Peyer's patch (tissue), 4 donors: ENCODE results near the gene KCTD11. TPM values are rescaled to one million over a fixed set of nuclear protein-coding genes. Genes with fewer than 3 reads are reported as not detected.

Source experiments
- DNase-seq, 3 donors: peaks; one replicate each; pipeline ENCODE4 v3.0.0-alpha.2; 2017 to 2019
- H3K27ac ChIP-seq, 4 donors: fragments of 200-600 bp; sonication (generic); one replicate each; pipeline ENCODE4 v1.5.1; 2016 to 2019
- H3K27me3 ChIP-seq, 2 donors: fragments of 200-600 bp; sonication (generic); one replicate each; pipeline ENCODE4 v1.5.1; 2019
- H3K36me3 ChIP-seq, 3 donors: fragments of 200-600 bp; sonication (generic); one replicate each; pipeline ENCODE4 v1.5.1; 2016 to 2019
- H3K4me1 ChIP-seq, 4 donors: fragments of 200-600 bp; sonication (generic); one replicate each; pipeline ENCODE4 v1.5.1; 2016 to 2019
- H3K4me3 ChIP-seq, 4 donors: fragments of 200-600 bp; sonication (generic); 1 replicate in 3 of 4; 2 replicates in 1 of 4; pipeline ENCODE4 v1.5.1; 2016 to 2019; ENCODE audit warnings: mild to moderate bottlenecking in 1 of 4
- H3K9me3 ChIP-seq, 4 donors: fragments of 200-600 bp; sonication (generic); one replicate each; pipeline ENCODE4 v1.5.1; 2016 to 2019; ENCODE audit warnings: mild to moderate bottlenecking in 1 of 4
- POLR2A ChIP-seq, 2 donors: fragments of 450-650 bp; IDR thresholded peaks; one replicate each; pipeline ENCODE4 v1.5.1; 2017; ENCODE audit warnings: antibody characterized with exemption in 2 of 2, mild to moderate bottlenecking in 2 of 2, moderate library complexity in 2 of 2
- total RNA-seq, 4 donors: library from RNA; depleted of rRNA; stranded (reverse); fragments of >200 nt; gene quantifications; one replicate each; pipeline ENCODE4 v1.1.0, GENCODE V29; 2016
- TF ChIP-seq, protein P1 (sequence below), 6 experiments: fragments of 450-650 bp in 4 of 6; fragments of 200-600 bp in 2 of 6; sonication (generic) in 1 of 6; IDR thresholded peaks; one replicate each; pipeline ENCODE4 v1.5.1; 2017 to 2019; ENCODE audit warnings: antibody characterized with exemption in 6 of 6, mild to moderate bottlenecking in 3 of 6, moderate library complexity in 1 of 6

KCTD11 gene
- total RNA-seq, 4 donors from 2014 or later = 2.5 to 8.9 (median 7.1) TPM

- no peak overlapping the region for H3K27ac ChIP-seq
Measured at GRCh38 chr17:7325031-7325528, 26.9 kb upstream of the KCTD11 start.

GRCh38 chr17:7326186-7326585 is 25.8 kb upstream of the KCTD11 start:
- Histone ChIP-seq H3K9me3 (no peaks in the 10 kb centered on the region), H3K4me1 (peaks cover 0 to 18% (median 9%) of the 10 kb centered on the region in 4 donors), H3K27me3 (no peaks in the 10 kb centered on the region), H3K4me3 (no peak overlapping the region), H3K27ac (no peak overlapping the region), H3K36me3 (peaks cover 0 to 44% (median 0%) of the 10 kb centered on the region in 3 donors)
- DNase-seq = no peak
- TF ChIP-seq, protein P1, sequence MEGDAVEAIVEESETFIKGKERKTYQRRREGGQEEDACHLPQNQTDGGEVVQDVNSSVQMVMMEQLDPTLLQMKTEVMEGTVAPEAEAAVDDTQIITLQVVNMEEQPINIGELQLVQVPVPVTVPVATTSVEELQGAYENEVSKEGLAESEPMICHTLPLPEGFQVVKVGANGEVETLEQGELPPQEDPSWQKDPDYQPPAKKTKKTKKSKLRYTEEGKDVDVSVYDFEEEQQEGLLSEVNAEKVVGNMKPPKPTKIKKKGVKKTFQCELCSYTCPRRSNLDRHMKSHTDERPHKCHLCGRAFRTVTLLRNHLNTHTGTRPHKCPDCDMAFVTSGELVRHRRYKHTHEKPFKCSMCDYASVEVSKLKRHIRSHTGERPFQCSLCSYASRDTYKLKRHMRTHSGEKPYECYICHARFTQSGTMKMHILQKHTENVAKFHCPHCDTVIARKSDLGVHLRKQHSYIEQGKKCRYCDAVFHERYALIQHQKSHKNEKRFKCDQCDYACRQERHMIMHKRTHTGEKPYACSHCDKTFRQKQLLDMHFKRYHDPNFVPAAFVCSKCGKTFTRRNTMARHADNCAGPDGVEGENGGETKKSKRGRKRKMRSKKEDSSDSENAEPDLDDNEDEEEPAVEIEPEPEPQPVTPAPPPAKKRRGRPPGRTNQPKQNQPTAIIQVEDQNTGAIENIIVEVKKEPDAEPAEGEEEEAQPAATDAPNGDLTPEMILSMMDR (IDR thresholded peaks at IDR 0.05) = no peak
- TF ChIP-seq POLR2A (IDR thresholded peaks at IDR 0.05) = no peak

More at GRCh38 chr17:7325031-7325528, 26.9 kb upstream of the KCTD11 start:
- Histone ChIP-seq H3K27me3 (no peaks in the 10 kb centered on the region), H3K4me1 (peaks cover 0 to 11% (median 3%) of the 10 kb centered on the region in 4 donors), H3K4me3 (no peak overlapping the region), H3K9me3 (no peaks in the 10 kb centered on the region), H3K36me3 (peaks cover 0 to 55% (median 0%) of the 10 kb centered on the region in 3 donors)
- DNase-seq = no peak
- TF ChIP-seq, protein P1 (IDR thresholded peaks at IDR 0.05) = no peak
- no peak for TF ChIP-seq POLR2A (IDR thresholded peaks at IDR 0.05)

DNA sequence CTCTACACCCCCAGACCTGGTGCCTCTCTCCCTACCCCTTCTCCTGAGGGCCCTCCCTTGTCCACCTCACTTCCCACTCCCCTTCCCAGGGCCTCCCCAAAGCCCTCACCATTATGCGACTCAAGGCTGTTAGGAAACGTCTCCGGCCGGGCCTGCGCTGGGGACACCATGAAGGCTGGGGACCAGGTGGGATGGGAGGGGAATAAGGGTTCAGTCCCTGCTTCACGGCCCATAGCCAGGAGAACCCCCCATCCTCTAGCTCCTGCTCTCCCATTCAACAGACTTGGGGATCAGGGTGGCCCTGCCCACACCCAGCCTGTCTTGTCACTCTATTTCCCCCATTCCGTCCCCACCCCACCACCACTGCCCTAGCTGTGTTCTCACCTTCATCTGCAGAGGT is 24.9 kb upstream of the KCTD11 start:
- H3K4me3 ChIP-seq = no peak overlapping the region
- no peaks in the 10 kb centered on the region for H3K9me3 ChIP-seq
- no peak overlapping the region for H3K27ac ChIP-seq
- TF ChIP-seq, protein P1 (IDR thresholded peaks at IDR 0.05) = no peak
- TF ChIP-seq POLR2A (IDR thresholded peaks at IDR 0.05) = no peak
- peaks cover 0 to 18% (median 11%) of the 10 kb centered on the region in 4 donors for H3K4me1 ChIP-seq
- H3K36me3 ChIP-seq = peaks cover 0 to 35% (median 0%) of the 10 kb centered on the region in 3 donors
- DNase-seq = no peak
- no peaks in the 10 kb centered on the region for H3K27me3 ChIP-seq

DNA sequence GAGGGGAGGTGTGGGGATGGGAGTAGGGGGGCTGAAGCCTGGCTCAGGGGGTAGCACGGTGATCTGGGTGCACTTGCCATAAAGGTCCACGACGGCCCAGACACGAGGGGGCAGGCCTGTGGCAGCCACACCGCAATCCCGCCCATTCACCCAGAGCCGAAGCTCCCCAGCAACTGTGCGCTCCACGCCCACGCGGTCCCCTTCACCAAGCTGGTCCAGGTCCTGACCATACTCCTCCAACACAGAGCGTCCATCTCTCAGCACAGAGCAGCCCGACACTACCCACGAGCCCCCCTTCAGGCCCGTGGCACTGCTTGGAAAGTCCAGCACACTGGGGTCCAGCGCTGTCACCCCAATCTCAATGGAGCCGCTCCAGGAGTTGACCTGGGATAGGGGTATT is 24.5 kb upstream of the KCTD11 start:
- TF ChIP-seq, protein P1 (IDR thresholded peaks at IDR 0.05) = no peak
- no peak for TF ChIP-seq POLR2A (IDR thresholded peaks at IDR 0.05)
- DNase-seq = no peak
- Histone ChIP-seq H3K27me3 (no peaks in the 10 kb centered on the region), H3K4me1 (peaks cover 0 to 18% (median 11%) of the 10 kb centered on the region in 4 donors), H3K36me3 (peaks cover 0 to 31% (median 0%) of the 10 kb centered on the region in 3 donors), H3K9me3 (no peaks in the 10 kb centered on the region), H3K4me3 (no peak overlapping the region), H3K27ac (no peak overlapping the region)

DNA sequence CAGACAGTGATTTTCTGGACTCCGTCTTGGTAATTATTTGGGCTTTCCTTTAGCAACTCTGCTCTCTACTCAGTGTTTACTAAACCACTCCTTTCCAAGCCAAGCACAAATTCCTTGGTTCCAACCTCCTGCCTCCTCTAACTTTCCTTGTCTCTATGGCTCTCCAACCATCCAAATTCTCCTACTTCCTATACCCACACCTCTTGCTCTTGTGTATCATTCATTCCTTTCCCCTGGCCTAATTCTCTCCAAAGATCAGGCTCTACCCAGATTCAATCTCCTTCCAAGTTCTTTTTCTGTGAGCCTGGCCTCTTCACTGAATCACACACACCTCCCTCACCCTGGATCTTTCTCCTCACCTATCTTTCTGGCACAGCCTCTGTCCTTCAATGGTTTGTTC is 24.0 kb upstream of the KCTD11 start:
- H3K4me1 ChIP-seq = peaks cover 0 to 18% (median 11%) of the 10 kb centered on the region in 4 donors
- TF ChIP-seq, protein P1 (IDR thresholded peaks at IDR 0.05) = no peak
- TF ChIP-seq POLR2A (IDR thresholded peaks at IDR 0.05) = no peak
- H3K4me3 ChIP-seq = peak overlapping the region in 2 of 4 donors; percentile 69 to 92
- peaks cover 0 to 26% (median 0%) of the 10 kb centered on the region in 3 donors for H3K36me3 ChIP-seq
- DNase-seq = no peak
- no peak overlapping the region for H3K27ac ChIP-seq
- no peaks in the 10 kb centered on the region for H3K27me3 ChIP-seq
- H3K9me3 ChIP-seq = no peaks in the 10 kb centered on the region
